Right renal cortex interstitium (tissue), 3 donors: ENCODE results near the gene SDC1. TPM values are rescaled to one million over a fixed set of nuclear protein-coding genes. Genes with fewer than 3 reads are reported as not detected.

ENCODE experiments used
- DNase-seq, 3 donors: peaks; one replicate each; pipeline ENCODE4 v3.0.0-alpha.2; 2013; ENCODE audit warnings: low read depth in 3 of 3, low spot score in 2 of 3
- polyA plus RNA-seq, 3 donors: library from polyadenylated mRNA; unstranded; fragments of 120-200 nt; gene quantifications; one replicate each; pipeline ENCODE4 v1.2.1, GENCODE V29; 2013; ENCODE audit not compliant: insufficient read length in 3 of 3

The SDC1 gene
- polyA plus RNA-seq, 3 donors: 19.7 to 24.1 (median 20.2) TPM

- no peak for DNase-seq
These were observed 38.1 kb downstream of the SDC1 start for GRCh38 chr2:20186855-20187187.

GRCh38 chr2:20186078-20186854 is 38.7 kb downstream of the SDC1 start:
- DNase-seq: no peak

- DNase-seq: no peak
These were observed 39.5 kb downstream of the SDC1 start for GRCh38 chr2:20185176-20186022.

GRCh38 chr2:20184067-20184938 is 40.6 kb downstream of the SDC1 start:
- DNase-seq: no peak

GRCh38 chr2:20183373-20183772 is 41.6 kb downstream of the SDC1 start:
- no peak for DNase-seq

- no peak for DNase-seq
These were observed 42.5 kb downstream of the SDC1 start for GRCh38 chr2:20182241-20182931.

GRCh38 chr2:20181761-20182160 is 43.2 kb downstream of the SDC1 start:
- DNase-seq: no peak

GRCh38 chr2:20180676-20181648 is 44.0 kb downstream of the SDC1 start:
- no peak for DNase-seq

- peak in 1 of 3 donors; percentile 50 for DNase-seq
These were observed 45.0 kb downstream of the SDC1 start for GRCh38 chr2:20179755-20180594.

GRCh38 chr2:20179466-20179754 is 45.5 kb downstream of the SDC1 start:
- no peak for DNase-seq

- DNase-seq: no peak
These were observed 46.1 kb downstream of the SDC1 start for GRCh38 chr2:20178666-20179465.

GRCh38 chr2:20178249-20178607 is 46.7 kb downstream of the SDC1 start:
- DNase-seq: no peak

- no peak for DNase-seq
These were observed 47.2 kb downstream of the SDC1 start for GRCh38 chr2:20177556-20178248.

- no peak for DNase-seq
These were observed 48.2 kb downstream of the SDC1 start for GRCh38 chr2:20176760-20177159.

- DNase-seq: no peak
These were observed 49.0 kb downstream of the SDC1 start for GRCh38 chr2:20175931-20176330.

GRCh38 chr2:20175267-20175666 is 49.7 kb downstream of the SDC1 start:
- DNase-seq: no peak

GRCh38 chr2:20174410-20174809 is 50.5 kb downstream of the SDC1 start:
- no peak for DNase-seq
